ENCODE measurements around the gene SPTBN4. TPM values are rescaled to one million over a fixed set of nuclear protein-coding genes. Genes with fewer than 3 reads are reported as not detected.
"Not testable (repeated sequence)": the region's sequence is repeated elsewhere in the genome, so short reads cannot be mapped to it uniquely, and the experiment has no call there.

SPTBN4 gene
- total RNA-seq, 1 donor from 2014 or later = 0.41 TPM

DNA sequence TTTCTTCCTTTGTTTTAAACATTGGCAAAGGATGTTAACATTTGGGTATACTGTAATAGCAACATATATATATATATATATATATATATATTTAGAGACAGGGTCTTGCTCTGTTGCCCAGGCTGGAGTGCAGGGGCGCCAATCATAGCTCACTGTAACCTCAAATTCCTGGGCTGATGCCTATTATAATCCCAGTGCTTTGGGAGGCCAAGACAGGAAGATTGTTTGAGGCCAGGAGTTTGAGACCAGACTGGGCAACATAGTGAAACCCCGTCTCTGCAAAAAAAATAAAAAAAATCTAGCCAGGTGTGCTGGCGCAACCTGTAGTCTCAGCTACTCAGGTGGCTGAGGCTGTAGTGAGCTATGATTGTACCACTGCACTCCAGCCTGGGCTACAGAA lies 6.6 kb upstream of the SPTBN4 start:
- FAIRE-seq = no peak
- no peaks in the 10 kb centered on the region for H3K9me3 ChIP-seq (ENCODE audit: insufficient read depth, low read depth, low read length)
- no peak for TF ChIP-seq EZH2 (IDR thresholded peaks at IDR 0.05; ENCODE audit: insufficient read depth, low read length)
- TF ChIP-seq, protein P1, sequence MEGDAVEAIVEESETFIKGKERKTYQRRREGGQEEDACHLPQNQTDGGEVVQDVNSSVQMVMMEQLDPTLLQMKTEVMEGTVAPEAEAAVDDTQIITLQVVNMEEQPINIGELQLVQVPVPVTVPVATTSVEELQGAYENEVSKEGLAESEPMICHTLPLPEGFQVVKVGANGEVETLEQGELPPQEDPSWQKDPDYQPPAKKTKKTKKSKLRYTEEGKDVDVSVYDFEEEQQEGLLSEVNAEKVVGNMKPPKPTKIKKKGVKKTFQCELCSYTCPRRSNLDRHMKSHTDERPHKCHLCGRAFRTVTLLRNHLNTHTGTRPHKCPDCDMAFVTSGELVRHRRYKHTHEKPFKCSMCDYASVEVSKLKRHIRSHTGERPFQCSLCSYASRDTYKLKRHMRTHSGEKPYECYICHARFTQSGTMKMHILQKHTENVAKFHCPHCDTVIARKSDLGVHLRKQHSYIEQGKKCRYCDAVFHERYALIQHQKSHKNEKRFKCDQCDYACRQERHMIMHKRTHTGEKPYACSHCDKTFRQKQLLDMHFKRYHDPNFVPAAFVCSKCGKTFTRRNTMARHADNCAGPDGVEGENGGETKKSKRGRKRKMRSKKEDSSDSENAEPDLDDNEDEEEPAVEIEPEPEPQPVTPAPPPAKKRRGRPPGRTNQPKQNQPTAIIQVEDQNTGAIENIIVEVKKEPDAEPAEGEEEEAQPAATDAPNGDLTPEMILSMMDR (IDR thresholded peaks at IDR 0.05; ENCODE audit: insufficient read depth, low read depth, low read length) = no peak
- no peak overlapping the region for H3K27ac Mint-ChIP-seq (ENCODE audit: unreplicated experiment)
- no peaks in the 10 kb centered on the region for H3K36me3 ChIP-seq (ENCODE audit: insufficient read depth, low read length)
- H3K4me3 Mint-ChIP-seq (ENCODE audit: unreplicated experiment) = no peak overlapping the region
- peaks cover 7% of the 10 kb centered on the region for H3K4me1 Mint-ChIP-seq (ENCODE audit: low read depth, unreplicated experiment)
- no peaks in the 10 kb centered on the region for H3K27me3 Mint-ChIP-seq (ENCODE audit: low read depth, unreplicated experiment)
- no peaks in the 10 kb centered on the region for H3K9me3 Mint-ChIP-seq (ENCODE audit: unreplicated experiment)
- H3K79me2 ChIP-seq (ENCODE audit: insufficient read depth, low read length) = no peaks in the 10 kb centered on the region
- no peak overlapping the region for H2AFZ ChIP-seq (ENCODE audit: low read depth, low read length)
- no peak overlapping the region for H3K9ac ChIP-seq (ENCODE audit: low read length)
- peaks cover 13% of the 10 kb centered on the region for H3K4me1 ChIP-seq (ENCODE audit: insufficient read depth, low read length)
- no peaks in the 10 kb centered on the region for H3K27me3 ChIP-seq (ENCODE audit: insufficient read depth, low read length)
- H3K4me2 ChIP-seq (ENCODE audit: low read length) = no peak overlapping the region
- no peaks in the 10 kb centered on the region for H3K36me3 Mint-ChIP-seq (ENCODE audit: low read depth, unreplicated experiment)
- no peak overlapping the region for H3K4me3 ChIP-seq (ENCODE audit: insufficient read depth, low read depth, low read length)
- DNase-seq (ENCODE audit: low read depth) = no peak
- H3K27ac ChIP-seq (ENCODE audit: low read depth, low read length) = no peak overlapping the region
- H4K20me1 ChIP-seq (ENCODE audit: insufficient read depth, low read length) = no peaks in the 10 kb centered on the region

DNA sequence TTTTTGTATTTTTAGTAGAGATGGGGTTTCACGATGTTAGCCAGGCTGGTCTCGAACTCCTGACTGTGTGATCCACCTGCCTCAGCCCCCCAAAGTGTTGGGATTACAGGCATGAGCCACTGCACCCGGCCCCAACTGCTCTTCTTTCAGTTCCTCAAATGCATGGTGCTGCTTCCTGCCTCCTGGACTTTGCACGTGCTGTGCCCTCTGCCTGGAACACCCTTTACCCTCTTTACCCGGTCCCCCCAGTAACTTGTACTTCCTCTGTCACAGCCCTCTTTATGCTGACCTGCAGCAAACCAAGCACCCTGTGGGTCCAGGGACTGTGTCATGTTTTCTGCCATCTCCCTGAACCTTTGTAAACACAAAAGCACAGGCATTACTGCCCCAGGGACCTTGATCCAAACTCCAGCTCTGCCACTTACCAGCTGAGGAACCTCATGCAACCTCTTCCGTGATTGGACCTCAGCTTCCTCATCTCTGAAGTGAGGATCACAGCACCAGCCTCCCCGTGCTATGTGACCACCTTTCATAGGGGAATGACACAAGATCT lies 5.1 kb upstream of the SPTBN4 start:
- TF ChIP-seq EZH2 (IDR thresholded peaks at IDR 0.05; ENCODE audit: insufficient read depth, low read length) = no peak
- TF ChIP-seq, protein P1 (IDR thresholded peaks at IDR 0.05; ENCODE audit: insufficient read depth, low read depth, low read length) = no peak
- H3K4me1 ChIP-seq (ENCODE audit: insufficient read depth, low read length) = peaks cover 23% of the 10 kb centered on the region
- Mint-ChIP-seq H3K27ac (ENCODE audit: unreplicated experiment) (no peak overlapping the region), H3K4me3 (ENCODE audit: unreplicated experiment) (no peak overlapping the region), H3K4me1 (ENCODE audit: low read depth, unreplicated experiment) (peaks cover 16% of the 10 kb centered on the region), H3K27me3 (ENCODE audit: low read depth, unreplicated experiment) (peaks cover 9% of the 10 kb centered on the region), H3K36me3 (ENCODE audit: low read depth, unreplicated experiment) (no peaks in the 10 kb centered on the region), H3K9me3 (ENCODE audit: unreplicated experiment) (no peaks in the 10 kb centered on the region)
- no peak overlapping the region for H3K4me3 ChIP-seq (ENCODE audit: insufficient read depth, low read depth, low read length)
- H3K27me3 ChIP-seq (ENCODE audit: insufficient read depth, low read length) = peaks cover 5% of the 10 kb centered on the region
- no peak overlapping the region for H2AFZ ChIP-seq (ENCODE audit: low read depth, low read length)
- H3K4me2 ChIP-seq (ENCODE audit: low read length) = no peak overlapping the region
- no peak overlapping the region for H3K9ac ChIP-seq (ENCODE audit: low read length)
- no peaks in the 10 kb centered on the region for H3K79me2 ChIP-seq (ENCODE audit: insufficient read depth, low read length)
- H3K9me3 ChIP-seq (ENCODE audit: insufficient read depth, low read depth, low read length) = no peaks in the 10 kb centered on the region
- no peak for FAIRE-seq
- DNase-seq (ENCODE audit: low read depth) = no peak
- H4K20me1 ChIP-seq (ENCODE audit: insufficient read depth, low read length) = no peaks in the 10 kb centered on the region
- no peak overlapping the region for H3K27ac ChIP-seq (ENCODE audit: low read depth, low read length)
- no peaks in the 10 kb centered on the region for H3K36me3 ChIP-seq (ENCODE audit: insufficient read depth, low read length)

DNA sequence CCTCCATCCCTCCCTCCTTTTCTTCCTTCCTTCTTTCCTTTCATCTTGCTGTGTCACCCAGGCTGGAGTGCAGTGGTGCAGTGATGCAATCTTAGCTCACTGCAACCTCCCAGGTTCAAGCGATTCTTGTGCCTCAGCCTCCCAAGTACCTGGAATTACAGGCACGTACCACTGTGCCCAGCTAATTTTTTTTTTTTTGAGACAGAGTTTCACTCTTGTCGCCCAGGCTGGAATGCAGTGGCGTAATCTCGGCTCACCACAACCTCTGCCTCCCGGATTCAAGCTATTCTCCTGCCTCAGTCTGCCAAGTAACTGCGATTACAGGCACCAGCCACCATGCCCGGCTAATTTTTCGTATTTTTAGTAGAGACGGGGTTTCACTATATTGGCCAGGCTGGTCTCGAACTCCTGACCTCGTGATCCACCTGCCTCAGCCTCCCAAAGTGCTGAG lies 3.2 kb upstream of the SPTBN4 start:
- peaks cover 23% of the 10 kb centered on the region for H3K4me1 ChIP-seq (ENCODE audit: insufficient read depth, low read length)
- peaks cover 20% of the 10 kb centered on the region for H3K27me3 Mint-ChIP-seq (ENCODE audit: low read depth, unreplicated experiment)
- not testable (repeated sequence) for H3K9me3 ChIP-seq (ENCODE audit: insufficient read depth, low read depth, low read length); H4K20me1 ChIP-seq (ENCODE audit: insufficient read depth, low read length); H3K9ac ChIP-seq (ENCODE audit: low read length); H3K27ac ChIP-seq (ENCODE audit: low read depth, low read length); H3K4me2 ChIP-seq (ENCODE audit: low read length); H3K4me3 Mint-ChIP-seq (ENCODE audit: unreplicated experiment); H3K27me3 ChIP-seq (ENCODE audit: insufficient read depth, low read length); H3K27ac Mint-ChIP-seq (ENCODE audit: unreplicated experiment); FAIRE-seq; H3K79me2 ChIP-seq (ENCODE audit: insufficient read depth, low read length); H3K4me3 ChIP-seq (ENCODE audit: insufficient read depth, low read depth, low read length); H3K36me3 Mint-ChIP-seq (ENCODE audit: low read depth, unreplicated experiment); H3K36me3 ChIP-seq (ENCODE audit: insufficient read depth, low read length); H2AFZ ChIP-seq (ENCODE audit: low read depth, low read length); DNase-seq (ENCODE audit: low read depth); H3K9me3 Mint-ChIP-seq (ENCODE audit: unreplicated experiment)
- H3K4me1 Mint-ChIP-seq (ENCODE audit: low read depth, unreplicated experiment) = peaks cover 16% of the 10 kb centered on the region

Data from astrocyte (in vitro differentiated cells and primary cell).